MG63 (cell line): ENCODE results near the gene UBL7. TPM values are rescaled to one million over a fixed set of nuclear protein-coding genes. Genes with fewer than 3 reads are reported as not detected.
A peak's percentile ranks its signal among the peaks of the same experiment; 100 is the strongest.

Experiments
- DNase-seq: peaks from one replicate; pipeline ENCODE4 v3.0.0-alpha.2; 2020
- H3K27me3 ChIP-seq: fragments of 250-450 bp; sonication (Bioruptor Pico); 2 replicates; pipeline ENCODE4 v1.5.1; 2020; ENCODE audit warnings: mild to moderate bottlenecking, moderate library complexity
- H3K36me3 ChIP-seq: fragments of 250-450 bp; sonication (Bioruptor Pico); 2 replicates; pipeline ENCODE4 v1.5.1; 2020; ENCODE audit warnings: mild to moderate bottlenecking, moderate library complexity
- H3K4me3 ChIP-seq: fragments of 250-450 bp; sonication (Bioruptor Pico); 2 replicates; pipeline ENCODE4 v1.5.1; 2020; ENCODE audit warnings: mild to moderate bottlenecking, moderate library complexity
- H3K9me3 ChIP-seq: fragments of 250-450 bp; sonication (Bioruptor Pico); 2 replicates; pipeline ENCODE4 v1.5.1; 2020; ENCODE audit warnings: mild to moderate bottlenecking, moderate library complexity
- total RNA-seq: library from RNA; depleted of rRNA; stranded (reverse); fragments of >200 nt; shearing (Covaris generic); gene quantifications from 2 replicates; pipeline ENCODE4 v1.2.3, GENCODE V29; 2014; ENCODE audit warnings: low replicate concordance; rRNA removed

UBL7 gene
- total RNA-seq, 1 experiment from 2014 or later = 90.0 TPM

GRCh38 chr15:74396445-74397238 lies 64.3 kb downstream of the UBL7 start:
- H3K36me3 ChIP-seq = no peaks in the 10 kb centered on the region
- no peaks in the 10 kb centered on the region for H3K27me3 ChIP-seq
- peak; percentile 68 for DNase-seq
- no peak overlapping the region for H3K4me3 ChIP-seq
- H3K9me3 ChIP-seq = no peaks in the 10 kb centered on the region

GRCh38 chr15:74396146-74396438 lies 64.9 kb downstream of the UBL7 start:
- Histone ChIP-seq H3K9me3 (no peaks in the 10 kb centered on the region), H3K4me3 (no peak overlapping the region), H3K36me3 (no peaks in the 10 kb centered on the region), H3K27me3 (no peaks in the 10 kb centered on the region)
- no peak for DNase-seq

Other genes with a start within 250 kb of the UBL7 start
- gene CCDC33, start 224.8 kb downstream of the UBL7 start, total RNA-seq = not detected in 2 replicates
- 0.30 and 6.3 TPM in 2 replicates for gene CYP11A1, start 93.5 kb downstream of the UBL7 start, total RNA-seq
- gene SEMA7A, start 27.2 kb downstream of the UBL7 start, total RNA-seq = 10.5 and 12.0 TPM in 2 replicates
- gene ARID3B, start 80.1 kb upstream of the UBL7 start, total RNA-seq = 0.10 and 1.3 TPM in 2 replicates
- 17.5 and 18.8 TPM in 2 replicates for gene CLK3, start 154.7 kb upstream of the UBL7 start, total RNA-seq
- 18.2 and 22.1 TPM in 2 replicates for gene EDC3, start 234.9 kb upstream of the UBL7 start, total RNA-seq